Heart left ventricle (tissue), 13 donors: ENCODE measurements around the gene CWC27.

Experiments
- POLR2A ChIP-seq, 2 donors: fragments of 450-650 bp; IDR thresholded peaks; one replicate each; pipeline ENCODE4 v1.6.1; 2017; ENCODE audit warnings: antibody characterized with exemption in 2 of 2, mild to moderate bottlenecking in 2 of 2, moderate library complexity in 2 of 2
- TF ChIP-seq, protein P1 (sequence below), 12 donors: fragments of 200-600 bp; sonication (generic) in 4 of 12; IDR thresholded peaks; one replicate each; pipeline versions ENCODE4 v1.5.0 to v1.8.0; 2018 to 2022; ENCODE audit warnings: antibody characterized with exemption in 12 of 12, mild to moderate bottlenecking in 5 of 12
- donor health status: ischemic (EF 13 %, LVEDD 7.1; RV severe dilation, severe dysfunction).
- donor health status: DM: no; HTN: yes; CAD: no.
- donor health status: DM: no; HTN: no; CAD: no.
- donor health status: ischemic (EF 25% LVEDD 6.9; RV normal size, moderate dysfunction).
- donor health status: ischemic (EF 25% LVEDD 5.7; RV mildly dilated, moderate dysfunction).
- donor health status: ischemic (EF 35%, LVEDD 5.7; RV mildly dilated, moderate dysfunction).
- donor health status: nonischemic (EF 11% LVEDD 7.7; RV severe dilation, severe dysfunction).
- donor health status: DM: yes; HTN: yes; CAD: no.
- donor health status: PGD.
- donor health status: ischemic (EF 29% LVEDD 5.4; RV normal size, mild dysfunction).
- donor health status: nonischemic (EF 23%, LVEDD 6.1; RV moderate dilation, normal function).

DNA sequence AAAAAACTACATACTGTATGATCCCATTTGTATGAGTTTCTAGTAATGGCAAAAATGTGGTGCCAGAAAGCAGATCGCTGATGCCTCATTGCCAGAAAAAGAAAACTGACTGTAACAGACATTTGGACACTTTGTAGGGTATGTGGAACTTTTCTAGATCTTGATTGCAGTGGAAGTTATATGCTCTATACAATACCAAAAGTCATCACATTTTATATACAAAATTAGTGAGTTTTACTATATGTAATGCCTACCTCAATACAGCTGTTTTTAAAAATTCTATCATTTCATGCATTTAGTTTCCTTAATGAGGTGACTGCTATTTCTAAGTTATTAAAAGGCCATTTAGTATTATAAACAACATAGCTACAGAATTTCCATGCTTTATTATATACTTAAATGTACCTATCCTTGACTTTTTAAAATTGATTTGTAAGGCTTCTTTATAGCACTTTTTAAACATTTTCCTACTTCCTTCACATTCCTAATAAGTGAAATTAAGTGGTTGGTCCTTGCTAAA is 199.9 kb downstream of the CWC27 start:
- TF ChIP-seq, protein P1, sequence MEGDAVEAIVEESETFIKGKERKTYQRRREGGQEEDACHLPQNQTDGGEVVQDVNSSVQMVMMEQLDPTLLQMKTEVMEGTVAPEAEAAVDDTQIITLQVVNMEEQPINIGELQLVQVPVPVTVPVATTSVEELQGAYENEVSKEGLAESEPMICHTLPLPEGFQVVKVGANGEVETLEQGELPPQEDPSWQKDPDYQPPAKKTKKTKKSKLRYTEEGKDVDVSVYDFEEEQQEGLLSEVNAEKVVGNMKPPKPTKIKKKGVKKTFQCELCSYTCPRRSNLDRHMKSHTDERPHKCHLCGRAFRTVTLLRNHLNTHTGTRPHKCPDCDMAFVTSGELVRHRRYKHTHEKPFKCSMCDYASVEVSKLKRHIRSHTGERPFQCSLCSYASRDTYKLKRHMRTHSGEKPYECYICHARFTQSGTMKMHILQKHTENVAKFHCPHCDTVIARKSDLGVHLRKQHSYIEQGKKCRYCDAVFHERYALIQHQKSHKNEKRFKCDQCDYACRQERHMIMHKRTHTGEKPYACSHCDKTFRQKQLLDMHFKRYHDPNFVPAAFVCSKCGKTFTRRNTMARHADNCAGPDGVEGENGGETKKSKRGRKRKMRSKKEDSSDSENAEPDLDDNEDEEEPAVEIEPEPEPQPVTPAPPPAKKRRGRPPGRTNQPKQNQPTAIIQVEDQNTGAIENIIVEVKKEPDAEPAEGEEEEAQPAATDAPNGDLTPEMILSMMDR (IDR thresholded peaks at IDR 0.05): no peak
- TF ChIP-seq POLR2A (IDR thresholded peaks at IDR 0.05): no peak
